ENCODE data around the gene PHLDA3.

GRCh38 chr1:201489643-201490261 is 20.8 kb upstream of the PHLDA3 start:
- TF ChIP-seq CTCF (IDR thresholded peaks at IDR 0.05) (no peak), ZFX (IDR thresholded peaks at IDR 0.05; ENCODE audit: borderline replicate concordance) (no peak)
